Upper lobe of left lung (tissue), 6 donors: ENCODE results near the gene NPHP1. TPM values are rescaled to one million over a fixed set of nuclear protein-coding genes. Genes with fewer than 3 reads are reported as not detected.
A peak's percentile ranks its signal among the peaks of the same experiment; 100 is the strongest.

Source experiments
- ATAC-seq, 2 donors: fragments of 200-7000 bp; cut with Tn5 transposase; one replicate each; pipeline ENCODE4 v1.9.1; 2022; ENCODE audit warnings: mild to moderate bottlenecking in 2 of 2, moderate library complexity in 2 of 2; ENCODE audit not compliant: low FRiP score in 2 of 2
- DNase-seq, 2 donors: peaks; one replicate each; pipeline ENCODE4 v3.0.0-alpha.2; 2019 to 2020
- H3K27ac ChIP-seq, 4 donors: fragments of 200-600 bp; sonication (generic); one replicate each; pipeline ENCODE4 v1.5.1; 2016 to 2019
- H3K27me3 ChIP-seq, 4 donors: fragments of 200-600 bp; sonication (generic); one replicate each; pipeline ENCODE4 v1.5.1; 2017 to 2019
- H3K36me3 ChIP-seq, 4 donors: fragments of 200-600 bp; sonication (generic); one replicate each; pipeline ENCODE4 v1.5.1; 2016 to 2019
- H3K4me1 ChIP-seq, 4 donors: fragments of 200-600 bp; sonication (generic); one replicate each; pipeline ENCODE4 v1.5.1; 2018 to 2019
- H3K4me3 ChIP-seq, 4 donors: fragments of 200-600 bp; sonication (generic); one replicate each; pipeline ENCODE4 v1.5.1; 2017 to 2019; ENCODE audit warnings: mild to moderate bottlenecking in 2 of 4, moderate library complexity in 1 of 4
- H3K9me3 ChIP-seq, 4 donors: fragments of 200-600 bp; sonication (generic); one replicate each; pipeline ENCODE4 v1.5.1; 2018 to 2019
- EP300 ChIP-seq, 4 donors: sonication (generic); formaldehyde crosslinking; IDR thresholded peaks; one replicate each; pipeline ENCODE4 v1.5.1; 2017; ENCODE audit warnings: antibody characterized with exemption in 4 of 4, control low read depth in 2 of 4
- POLR2A ChIP-seq, 4 donors: fragments of 450-650 bp; IDR thresholded peaks; one replicate each; pipeline ENCODE4 v1.5.1; 2016 to 2017; ENCODE audit warnings: antibody characterized with exemption in 4 of 4, mild to moderate bottlenecking in 2 of 4
- POLR2AphosphoS5 ChIP-seq, 2 donors: sonication (generic); formaldehyde crosslinking; IDR thresholded peaks; one replicate each; pipeline ENCODE4 v1.5.1; 2017; ENCODE audit warnings: antibody characterized with exemption in 2 of 2
- WGBS, 2 donors: methylation state at CpG; one replicate each; pipeline ENCODE4 v1.1.5; 2017 to 2018; 5-methylcytosine and 5-hydroxymethylcytosine counted together
- total RNA-seq, 6 donors: library from RNA; depleted of rRNA in 4 of 6; stranded (reverse); fragments of >200 nt in 4 of 6; gene quantifications; one replicate each; pipeline versions ENCODE4 v1.1.0 to v1.2.1, GENCODE V29; 2016 to 2021
- TF ChIP-seq, protein P1 (sequence below), 6 experiments: fragments of 450-650 bp in 4 of 6; fragments of 200-600 bp in 2 of 6; sonication (generic) in 2 of 6; IDR thresholded peaks; one replicate each; pipeline ENCODE4 v1.5.1; 2016 to 2019; ENCODE audit warnings: antibody characterized with exemption in 6 of 6
- donor health status: DM: no; HTN: no; CAD: no; lungs with moderate emphysema.
- donor health status: DM: no; HTN: yes; CAD: no; lungs with severe emphysema.

Gene NPHP1
- total RNA-seq, 6 donors from 2014 or later: 3.2 to 18.4 (median 5.4) TPM

DNA sequence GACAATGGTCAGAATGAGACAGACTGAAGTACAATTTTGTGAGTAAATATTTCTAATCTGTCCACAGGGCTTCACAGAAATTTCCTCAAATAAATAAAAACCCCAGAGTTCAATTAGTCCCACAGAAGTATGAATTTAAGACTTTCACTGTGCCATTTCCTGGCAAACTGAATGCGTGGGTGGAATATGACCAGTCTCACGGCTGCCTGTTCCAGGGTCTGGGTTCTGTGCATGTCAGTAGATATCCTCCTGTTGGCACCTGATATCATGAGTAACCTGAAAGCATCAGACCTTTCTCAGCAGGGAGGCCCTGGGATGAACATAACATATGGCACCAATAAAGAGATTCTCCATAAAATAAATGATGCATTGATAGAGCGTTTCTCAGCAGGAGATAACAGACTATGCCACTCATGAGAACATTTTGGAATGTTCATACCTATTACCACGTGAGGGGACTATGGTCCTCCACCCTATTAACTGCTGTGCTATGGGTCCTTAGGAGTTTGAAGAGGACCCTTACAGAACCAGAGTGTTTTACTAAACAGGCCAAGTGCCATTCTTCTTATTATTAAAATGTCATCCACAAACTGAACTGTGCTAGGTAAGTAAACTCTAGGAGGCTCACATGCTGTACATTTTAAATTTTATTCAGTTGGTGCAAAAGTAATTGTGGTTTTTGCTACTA lies 78.6 kb downstream of the NPHP1 start:
- no peaks in the 10 kb centered on the region for H3K9me3 ChIP-seq
- DNase-seq (no peak), ATAC-seq (peak in 1 of 2 donors; percentile 47)
- H3K36me3 ChIP-seq: peaks cover 0 to 2% (median 0%) of the 10 kb centered on the region in 4 donors
- TF ChIP-seq, protein P1, sequence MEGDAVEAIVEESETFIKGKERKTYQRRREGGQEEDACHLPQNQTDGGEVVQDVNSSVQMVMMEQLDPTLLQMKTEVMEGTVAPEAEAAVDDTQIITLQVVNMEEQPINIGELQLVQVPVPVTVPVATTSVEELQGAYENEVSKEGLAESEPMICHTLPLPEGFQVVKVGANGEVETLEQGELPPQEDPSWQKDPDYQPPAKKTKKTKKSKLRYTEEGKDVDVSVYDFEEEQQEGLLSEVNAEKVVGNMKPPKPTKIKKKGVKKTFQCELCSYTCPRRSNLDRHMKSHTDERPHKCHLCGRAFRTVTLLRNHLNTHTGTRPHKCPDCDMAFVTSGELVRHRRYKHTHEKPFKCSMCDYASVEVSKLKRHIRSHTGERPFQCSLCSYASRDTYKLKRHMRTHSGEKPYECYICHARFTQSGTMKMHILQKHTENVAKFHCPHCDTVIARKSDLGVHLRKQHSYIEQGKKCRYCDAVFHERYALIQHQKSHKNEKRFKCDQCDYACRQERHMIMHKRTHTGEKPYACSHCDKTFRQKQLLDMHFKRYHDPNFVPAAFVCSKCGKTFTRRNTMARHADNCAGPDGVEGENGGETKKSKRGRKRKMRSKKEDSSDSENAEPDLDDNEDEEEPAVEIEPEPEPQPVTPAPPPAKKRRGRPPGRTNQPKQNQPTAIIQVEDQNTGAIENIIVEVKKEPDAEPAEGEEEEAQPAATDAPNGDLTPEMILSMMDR (IDR thresholded peaks at IDR 0.05): no peak
- TF ChIP-seq POLR2AphosphoS5 (IDR thresholded peaks at IDR 0.05) (no peak), EP300 (IDR thresholded peaks at IDR 0.05) (no peak), POLR2A (IDR thresholded peaks at IDR 0.05) (no peak)
- WGBS, 2 donors: 51 to 78% methylated on average over 4 of the region's 4 CpGs
- no peak overlapping the region for H3K4me3 ChIP-seq
- H3K4me1 ChIP-seq: peaks cover 0 to 20% (median 12%) of the 10 kb centered on the region in 4 donors
- peak overlapping the region in 1 of 4 donors; percentile 22 for H3K27ac ChIP-seq
- no peaks in the 10 kb centered on the region for H3K27me3 ChIP-seq

- ATAC-seq (no peak), DNase-seq (no peak)
- TF ChIP-seq POLR2AphosphoS5 (IDR thresholded peaks at IDR 0.05) (no peak), POLR2A (IDR thresholded peaks at IDR 0.05) (no peak), EP300 (IDR thresholded peaks at IDR 0.05) (no peak)
- TF ChIP-seq, protein P1 (IDR thresholded peaks at IDR 0.05): no peak
- peaks cover 0 to 29% (median 22%) of the 10 kb centered on the region in 4 donors for H3K4me1 ChIP-seq
- peaks cover 0 to 2% (median 0%) of the 10 kb centered on the region in 4 donors for H3K36me3 ChIP-seq
- H3K4me3 ChIP-seq: no peak overlapping the region
- H3K9me3 ChIP-seq: no peaks in the 10 kb centered on the region
- 79 to 82% methylated on average over 6 of the region's 6 CpGs for WGBS, 2 donors
- no peaks in the 10 kb centered on the region for H3K27me3 ChIP-seq
- H3K27ac ChIP-seq: peak overlapping the region in 1 of 4 donors; percentile 27
Measured at GRCh38 chr2:110124939-110125691, 79.7 kb downstream of the NPHP1 start.

DNA sequence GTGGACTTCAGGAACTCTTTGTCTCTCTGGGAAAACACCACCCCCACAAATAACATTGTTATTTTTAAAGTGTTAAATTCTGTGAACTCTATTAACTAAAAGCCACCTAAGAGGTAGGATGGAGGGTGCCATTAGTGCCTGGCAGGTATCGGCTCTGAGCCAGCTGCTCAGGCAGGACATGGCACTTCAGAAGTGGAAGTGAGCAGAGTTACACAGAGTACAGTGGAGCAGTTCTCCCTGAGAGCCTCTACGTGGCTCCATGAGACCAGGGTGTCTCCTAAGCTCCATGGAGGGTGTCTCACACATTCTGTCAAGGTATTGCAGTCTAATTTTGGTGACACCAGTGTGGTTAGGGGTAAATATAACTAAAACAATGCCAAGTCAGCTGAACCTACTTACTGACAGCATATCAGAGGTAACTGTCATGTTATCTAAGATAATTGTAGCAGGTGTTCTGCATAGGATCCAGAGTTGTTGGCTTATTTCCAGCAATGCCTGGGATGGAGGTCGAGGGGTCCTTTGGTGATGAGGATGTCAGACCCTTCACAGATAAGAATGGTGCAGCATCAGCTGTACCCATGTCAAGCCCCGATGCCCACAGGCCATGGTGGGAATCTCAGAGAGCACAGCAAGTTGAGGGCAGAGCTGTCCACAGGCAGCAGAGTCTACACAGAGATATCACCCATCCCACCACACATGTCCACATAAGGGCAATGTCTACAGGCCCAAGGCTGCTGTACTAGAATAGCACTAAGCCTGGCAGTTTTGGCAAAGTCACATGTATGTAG lies 80.6 kb downstream of the NPHP1 start:
- Histone ChIP-seq H3K4me3 (no peak overlapping the region), H3K9me3 (no peaks in the 10 kb centered on the region), H3K4me1 (peaks cover 0 to 33% (median 22%) of the 10 kb centered on the region in 4 donors), H3K27ac (no peak overlapping the region), H3K36me3 (peaks cover 0 to 2% (median 0%) of the 10 kb centered on the region in 4 donors), H3K27me3 (no peaks in the 10 kb centered on the region)
- WGBS, 2 donors: 69 to 75% methylated on average over 2 to 4 of the region's 4 CpGs
- peak in 1 of 2 donors; percentile 88 for DNase-seq
- TF ChIP-seq POLR2AphosphoS5 (IDR thresholded peaks at IDR 0.05): peak in 1 of 2 donors; percentile 9
- TF ChIP-seq, protein P1 (IDR thresholded peaks at IDR 0.05): peak in 1 of 6 experiments; percentile 39
- TF ChIP-seq EP300 (IDR thresholded peaks at IDR 0.05): no peak
- no peak for TF ChIP-seq POLR2A (IDR thresholded peaks at IDR 0.05)
- peak; percentile 28 to 85 for ATAC-seq

DNA sequence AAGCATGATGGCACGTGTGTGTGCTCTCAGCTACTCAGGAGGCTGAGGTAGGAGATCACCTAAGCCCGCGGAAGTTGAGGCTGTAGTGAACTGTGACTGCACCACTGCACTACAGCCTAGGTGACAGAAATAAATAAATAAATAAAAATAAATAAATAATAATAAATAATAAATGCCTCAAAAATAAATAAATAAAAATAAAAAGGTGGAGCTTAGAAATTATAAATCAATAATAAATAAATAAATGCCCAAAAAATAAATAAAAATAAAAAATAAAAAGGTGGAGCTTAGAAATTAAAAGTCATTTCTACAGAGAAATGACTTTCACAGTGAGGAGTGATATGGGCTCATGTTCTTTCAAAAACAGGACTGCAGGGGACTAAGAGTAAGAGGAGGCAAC lies 83.2 kb downstream of the NPHP1 start:
- H3K36me3 ChIP-seq: no peaks in the 10 kb centered on the region
- WGBS, 2 donors: 96% methylated on average over 3 of the region's 3 CpGs
- TF ChIP-seq POLR2AphosphoS5 (IDR thresholded peaks at IDR 0.05) (no peak), EP300 (IDR thresholded peaks at IDR 0.05) (no peak), POLR2A (IDR thresholded peaks at IDR 0.05) (no peak)
- TF ChIP-seq, protein P1 (IDR thresholded peaks at IDR 0.05): no peak
- no peak overlapping the region for H3K4me3 ChIP-seq
- ATAC-seq: no peak
- no peaks in the 10 kb centered on the region for H3K27me3 ChIP-seq
- no peak for DNase-seq
- H3K9me3 ChIP-seq: no peaks in the 10 kb centered on the region
- H3K27ac ChIP-seq: no peak overlapping the region
- H3K4me1 ChIP-seq: peaks cover 2 to 44% (median 22%) of the 10 kb centered on the region in 4 donors
